GF-D8 (cell line): ENCODE results near the gene ZNF789.
"Not testable (repeated sequence)": the region's sequence is repeated elsewhere in the genome, so short reads cannot be mapped to it uniquely, and the experiment has no call there.

Experiments used
- DNase-seq: peaks from one replicate; lab custom pipeline; 2025; lab: John Stamatoyannopoulos, UW

Gene ZNF789

DNA sequence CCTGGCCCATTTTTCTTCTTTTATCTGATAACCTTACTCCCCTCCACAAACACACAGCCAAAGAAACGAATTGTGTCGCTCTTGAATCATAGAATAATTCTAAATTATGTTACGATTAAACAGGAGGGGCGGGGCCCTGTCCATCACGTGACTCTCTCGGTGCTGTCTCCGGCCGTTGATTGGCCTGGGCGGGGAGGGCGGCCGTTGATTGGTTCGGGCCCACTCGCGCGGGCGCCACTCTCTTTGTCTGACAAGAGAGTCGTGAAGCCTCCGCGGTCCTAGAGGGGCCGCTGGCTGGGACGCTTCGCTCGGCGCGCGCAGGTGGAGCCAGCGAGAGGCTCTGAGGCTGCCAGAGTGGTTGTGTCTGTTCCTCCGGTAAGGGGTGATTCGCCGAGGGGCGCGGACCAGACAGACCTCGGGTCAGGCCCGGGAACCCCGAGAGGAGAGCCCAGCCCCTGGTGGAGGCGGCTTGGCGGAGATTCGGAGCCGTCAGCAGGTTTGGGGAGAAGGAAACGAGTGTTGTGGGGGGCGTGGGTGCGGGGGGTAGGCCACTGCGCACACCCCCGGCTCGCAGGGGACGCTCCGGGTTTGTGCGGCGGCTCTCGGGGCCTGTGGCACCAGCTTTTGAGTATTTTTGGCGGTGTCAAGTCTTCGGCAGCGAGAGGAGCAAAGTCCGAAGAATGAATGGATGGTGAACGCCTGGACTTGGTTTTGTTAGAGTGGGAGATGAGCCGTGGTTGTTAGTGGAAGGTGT is at the start of gene ZNF789:
Gene ZNF789, plus strand, starts transcription at position 330 of the 754 bp plus-strand sequence. CDS start 3,567 bp downstream, outside the sequence.
- DNase-seq = peak; percentile 95

GRCh38 chr7:99424932-99425730 is 47.6 kb upstream of the ZNF789 start:
- DNase-seq = no peak

DNA sequence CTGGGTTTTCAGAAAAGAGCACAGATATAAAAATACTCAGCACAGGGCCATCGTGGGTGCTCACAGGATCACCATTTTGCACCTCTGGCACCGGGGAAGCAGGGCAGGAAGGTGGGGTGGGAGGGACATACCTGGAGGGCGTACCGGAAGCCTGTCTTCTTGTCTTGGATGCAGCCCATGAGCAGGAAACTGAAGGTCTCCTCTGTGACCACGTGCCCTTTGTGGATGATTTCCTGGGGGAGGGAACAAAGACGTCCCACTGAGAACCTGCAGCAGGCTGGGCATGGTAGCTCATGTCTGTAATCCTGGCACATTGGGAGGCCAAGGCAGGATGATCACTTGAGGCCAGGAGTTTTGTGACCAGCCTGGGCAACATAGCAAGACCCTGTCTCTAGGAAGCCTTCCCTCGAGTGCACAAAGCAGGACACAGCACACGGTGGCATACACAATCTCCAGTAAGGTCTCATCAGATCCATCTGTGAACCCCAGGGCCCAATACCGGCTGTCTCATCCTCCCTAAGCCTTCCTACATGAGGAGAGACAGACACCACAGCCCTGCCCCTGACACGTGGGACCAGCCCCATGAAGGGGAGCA is 43.6 kb upstream of the ZNF789 start:
- DNase-seq = no peak

DNA sequence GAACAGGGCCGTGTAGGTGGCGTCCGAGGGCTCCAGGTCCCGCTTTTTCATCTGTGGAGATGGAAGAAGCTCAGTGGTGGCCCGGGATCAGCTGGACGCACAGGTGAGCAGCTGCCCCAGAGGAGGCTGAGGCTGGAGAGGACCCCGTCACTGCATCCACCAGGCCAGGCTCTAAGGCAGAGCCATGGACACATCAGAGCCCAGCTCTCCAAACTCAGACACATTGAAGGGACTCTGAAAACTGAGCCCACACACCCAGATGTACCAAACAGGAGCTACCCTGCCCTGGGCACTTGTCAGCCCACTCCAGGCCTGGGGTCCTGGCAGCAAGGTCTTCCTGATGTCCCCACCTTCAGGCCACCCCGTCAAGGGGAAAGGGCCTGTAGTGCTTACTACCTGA is 42.9 kb upstream of the ZNF789 start:
- DNase-seq = no peak

DNA sequence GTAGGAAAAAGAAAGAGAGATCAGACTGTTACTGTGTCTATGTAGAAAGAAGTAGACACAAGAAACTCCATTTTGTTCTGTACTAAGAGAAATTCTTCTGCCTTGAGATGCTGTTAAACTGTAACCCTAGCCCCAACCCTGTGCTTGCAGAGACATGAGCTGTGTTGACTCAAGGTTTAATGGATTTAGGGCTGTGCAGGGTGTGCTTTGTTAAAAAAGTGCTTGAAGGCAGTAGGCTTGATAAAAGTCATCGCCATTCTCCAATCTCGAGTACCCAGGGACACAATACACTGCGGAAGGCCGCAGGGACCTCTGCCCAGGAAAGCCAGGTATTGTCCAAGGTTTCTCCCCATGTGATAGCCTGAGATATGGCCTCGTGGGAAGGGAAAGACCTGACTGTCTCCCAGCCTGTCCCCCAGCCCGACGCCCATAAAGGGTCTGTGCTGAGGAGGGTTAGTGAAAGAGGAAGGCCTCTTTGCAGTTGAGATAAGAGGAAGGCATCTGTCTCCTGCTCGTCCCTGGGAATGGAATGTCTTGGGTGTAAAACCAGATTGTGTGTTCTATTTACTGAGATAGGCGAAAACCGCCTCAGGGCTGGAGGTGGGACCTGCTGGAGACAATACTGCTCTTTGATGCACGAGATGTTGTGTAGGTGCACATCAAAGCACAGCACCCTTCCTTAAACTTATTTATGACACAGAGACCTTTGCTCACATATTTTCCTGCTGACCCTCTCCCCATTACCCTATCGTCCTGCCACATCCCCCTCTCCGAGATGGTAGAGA is 40.7 kb upstream of the ZNF789 start:
- not testable (repeated sequence) for DNase-seq

GRCh38 chr7:99433158-99433557 is 39.5 kb upstream of the ZNF789 start:
- no peak for DNase-seq

GRCh38 chr7:99437946-99438572 is 34.6 kb upstream of the ZNF789 start:
- DNase-seq = no peak

DNA sequence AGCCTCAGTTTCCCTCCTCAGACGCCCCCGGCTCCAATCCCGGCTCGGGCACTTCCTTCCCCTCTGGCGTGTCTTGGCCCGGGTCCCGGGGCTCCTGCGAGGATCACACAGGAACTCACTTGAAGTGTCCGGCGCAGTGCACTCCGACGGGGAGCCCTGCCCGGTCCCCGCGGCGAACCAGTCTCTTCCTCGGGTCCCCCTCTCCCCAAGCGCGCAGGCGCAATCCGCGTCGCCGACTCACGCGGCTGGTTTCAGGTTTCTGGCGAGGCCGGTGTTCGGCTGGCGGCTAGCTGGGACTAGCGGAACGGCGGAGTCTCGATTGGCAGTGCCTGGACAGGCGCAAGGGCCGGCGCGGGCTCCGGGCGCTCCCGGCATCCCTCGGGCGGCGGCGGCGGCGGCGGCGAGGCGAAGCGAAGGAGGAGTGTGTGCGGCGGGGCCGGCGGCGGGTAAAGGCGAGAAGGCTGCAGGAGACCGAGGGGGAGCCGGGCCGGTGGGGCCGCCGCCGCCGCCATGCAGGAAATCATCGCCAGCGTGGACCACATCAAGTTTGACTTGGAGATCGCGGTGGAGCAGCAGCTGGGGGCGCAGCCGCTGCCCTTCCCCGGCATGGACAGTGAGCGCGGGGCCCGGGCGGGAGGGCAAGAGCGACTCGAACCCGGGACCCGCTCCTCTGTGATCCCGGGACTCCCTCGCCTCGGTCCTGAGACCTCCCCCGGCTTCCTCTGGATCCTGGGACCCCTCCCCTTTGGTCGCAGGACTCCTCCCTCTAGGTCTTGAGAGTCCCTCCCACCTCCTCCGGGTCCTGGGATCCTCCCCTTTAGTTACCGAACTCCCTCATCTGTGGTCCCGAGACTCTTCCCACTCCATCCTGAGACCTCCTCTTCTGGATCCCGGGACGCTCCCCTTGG is 33.9 kb upstream of the ZNF789 start, which contains the start of the genes CPSF4 and PTCD1:
Gene CPSF4, plus strand, starts transcription at position 371 of the 908 bp plus-strand sequence. Its CDS starts 140 bp downstream, at position 511.
Gene PTCD1, minus strand, starts transcription at position 226 of the 908 bp plus-strand sequence. CDS start 3,556 bp downstream, outside the sequence.
- DNase-seq = peak; percentile 90

GRCh38 chr7:99440195-99440594 is 32.5 kb upstream of the ZNF789 start:
- no peak for DNase-seq

GRCh38 chr7:99446096-99446495 is 26.6 kb upstream of the ZNF789 start:
- DNase-seq = no peak

- no peak for DNase-seq
Observed at GRCh38 chr7:99447943-99448342, 24.7 kb upstream of the ZNF789 start.

GRCh38 chr7:99448855-99449254 is 23.8 kb upstream of the ZNF789 start:
- DNase-seq = no peak

DNA sequence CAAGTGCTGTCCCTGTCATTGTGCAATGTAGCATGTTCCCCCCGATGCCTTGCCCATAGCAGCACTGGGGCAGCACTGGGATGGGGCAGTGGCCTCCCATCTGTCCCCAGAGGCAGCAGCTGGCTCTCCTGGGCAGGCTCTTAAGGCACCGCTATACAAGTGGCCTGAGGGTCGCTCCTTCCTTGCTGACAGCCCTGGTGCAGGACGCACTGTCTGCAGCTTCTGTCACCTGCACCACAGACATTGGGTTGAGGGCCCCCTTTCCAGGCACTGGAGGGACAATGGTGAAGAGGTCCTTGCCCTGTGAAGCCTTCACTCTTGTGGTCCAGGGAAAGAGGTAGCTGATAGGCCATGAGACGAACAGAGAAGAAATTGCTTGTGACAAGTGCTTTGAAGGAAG is 23.4 kb upstream of the ZNF789 start:
- DNase-seq = no peak

DNA sequence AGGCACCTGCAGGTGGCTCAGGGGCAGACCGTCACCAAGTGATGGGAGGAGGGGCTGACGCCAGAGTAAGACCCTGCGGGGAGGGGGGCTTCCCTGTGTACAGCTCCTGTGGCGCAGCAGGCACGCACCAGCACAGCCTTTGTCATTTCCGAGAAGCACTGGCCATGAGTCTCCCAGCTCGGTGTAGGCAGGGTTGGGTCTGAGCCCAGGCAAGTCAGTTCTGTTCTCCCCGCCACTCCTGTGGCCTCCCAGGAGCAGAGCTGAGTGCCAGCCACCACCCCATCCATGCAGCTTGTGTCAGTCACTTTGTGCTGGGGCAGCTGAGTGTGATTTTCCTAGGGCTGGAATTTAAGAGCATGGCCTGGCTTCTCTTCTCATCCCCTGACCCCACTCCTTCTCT is 20.8 kb upstream of the ZNF789 start:
- no peak for DNase-seq

DNA sequence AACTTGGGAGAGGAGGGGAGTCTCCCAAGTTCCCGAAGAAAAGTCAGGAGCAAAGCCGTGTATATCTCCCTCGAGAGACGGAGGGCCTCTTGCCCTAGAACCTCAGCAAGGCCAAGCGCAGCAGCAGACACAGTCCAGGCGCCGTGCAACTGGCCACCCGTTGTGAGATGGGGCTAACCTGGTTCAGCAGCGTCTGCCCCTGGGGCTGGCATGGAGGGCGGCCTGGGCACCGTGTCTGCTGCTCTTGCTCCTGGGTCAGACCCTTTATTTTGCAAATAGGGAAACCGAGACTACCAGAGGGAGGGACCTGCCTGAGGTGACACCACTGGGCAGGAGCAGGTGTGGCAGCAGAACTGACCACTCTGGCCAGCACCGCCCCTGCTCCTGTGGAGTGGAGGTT is 20.1 kb upstream of the ZNF789 start:
- no peak for DNase-seq

DNA sequence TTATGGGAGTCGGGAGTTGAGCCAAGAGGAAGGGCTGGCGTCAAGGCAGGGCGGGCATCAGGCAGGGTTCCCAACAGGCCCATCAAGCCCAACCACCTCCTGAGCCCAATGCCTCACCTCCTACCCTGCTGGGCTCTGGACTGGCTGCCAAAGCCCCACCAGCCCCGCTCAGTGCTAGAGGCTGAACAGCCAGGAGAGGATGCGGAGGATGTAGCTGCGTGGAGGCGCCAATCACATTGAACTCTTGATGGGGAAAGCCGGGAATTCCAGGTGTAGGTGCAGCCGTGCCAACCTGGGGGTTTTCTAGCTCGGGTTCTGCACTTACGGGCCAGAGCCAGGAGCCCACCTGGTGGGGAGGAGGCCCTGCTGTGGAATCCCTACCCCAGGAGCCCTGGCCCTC is 19.6 kb upstream of the ZNF789 start:
- no peak for DNase-seq

GRCh38 chr7:99455874-99456273 is 16.8 kb upstream of the ZNF789 start:
- no peak for DNase-seq

GRCh38 chr7:99456288-99456687 is 16.4 kb upstream of the ZNF789 start:
- DNase-seq = no peak

DNA sequence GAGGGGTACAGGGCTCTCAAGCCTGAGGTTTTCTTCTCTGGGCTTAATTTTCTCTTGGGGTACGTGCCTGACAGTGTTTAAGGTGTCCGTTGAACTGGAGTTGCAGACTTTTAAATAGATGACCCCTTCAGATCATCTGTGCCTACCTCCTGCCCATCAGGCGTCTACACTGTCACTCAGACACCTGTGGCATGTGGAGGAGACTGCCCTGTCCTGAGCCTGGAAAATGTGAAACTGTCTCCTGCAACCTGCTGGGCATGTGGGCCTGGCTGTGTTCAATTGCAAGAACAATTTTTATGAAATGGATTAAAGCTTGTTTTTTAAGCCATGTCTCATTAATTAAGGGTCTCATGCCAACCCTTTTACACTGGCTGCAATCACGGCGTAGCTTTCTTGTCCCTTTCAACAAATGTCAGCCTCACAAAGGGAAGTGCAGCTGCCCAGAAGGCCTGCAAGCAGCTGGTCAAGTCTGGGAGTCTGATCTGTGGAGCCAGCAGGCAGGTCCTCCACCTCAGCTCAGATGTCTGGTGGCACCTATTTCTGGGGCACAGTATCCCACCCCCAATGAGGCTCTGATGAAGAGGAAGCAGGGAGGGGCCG is 15.5 kb upstream of the ZNF789 start:
- no peak for DNase-seq
